GM10266 (cell line): ENCODE measurements around the gene RSBN1.
"Not testable (repeated sequence)": the region's sequence is repeated elsewhere in the genome, so short reads cannot be mapped to it uniquely, and the experiment has no call there.

Source experiments
- DNase-seq: peaks from one replicate; pipeline ENCODE4 v3.0.0; 2012; ENCODE audit errors: extremely low spot score
- TF ChIP-seq, protein P1 (sequence below): IDR thresholded peaks from 2 replicates; pipeline ENCODE4 v1.5.1; 2012; ENCODE audit warnings: mild to moderate bottlenecking, low read depth; ENCODE audit not compliant: control insufficient read depth, insufficient read depth; ENCODE audit errors: missing control alignments

Gene RSBN1

DNA sequence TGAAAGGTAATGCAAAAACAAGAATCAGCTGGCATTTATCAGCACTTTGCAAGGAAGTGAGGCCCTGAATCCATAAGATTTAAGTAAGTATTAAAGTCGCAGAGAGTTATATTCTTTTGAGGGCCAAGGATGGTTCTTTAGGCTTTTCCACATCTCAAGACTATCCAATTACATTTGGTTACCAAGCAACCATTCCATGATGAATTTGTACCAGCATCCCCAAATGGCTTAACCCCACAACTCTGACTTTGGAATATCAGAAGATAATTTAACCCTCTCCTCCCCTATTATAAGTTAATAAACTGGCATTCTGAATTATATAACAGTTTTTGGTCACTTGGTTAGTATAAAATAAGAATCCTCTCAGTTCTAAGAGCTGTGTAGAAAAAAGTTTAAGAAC lies 55.8 kb downstream of the RSBN1 start:
- TF ChIP-seq, protein P1, sequence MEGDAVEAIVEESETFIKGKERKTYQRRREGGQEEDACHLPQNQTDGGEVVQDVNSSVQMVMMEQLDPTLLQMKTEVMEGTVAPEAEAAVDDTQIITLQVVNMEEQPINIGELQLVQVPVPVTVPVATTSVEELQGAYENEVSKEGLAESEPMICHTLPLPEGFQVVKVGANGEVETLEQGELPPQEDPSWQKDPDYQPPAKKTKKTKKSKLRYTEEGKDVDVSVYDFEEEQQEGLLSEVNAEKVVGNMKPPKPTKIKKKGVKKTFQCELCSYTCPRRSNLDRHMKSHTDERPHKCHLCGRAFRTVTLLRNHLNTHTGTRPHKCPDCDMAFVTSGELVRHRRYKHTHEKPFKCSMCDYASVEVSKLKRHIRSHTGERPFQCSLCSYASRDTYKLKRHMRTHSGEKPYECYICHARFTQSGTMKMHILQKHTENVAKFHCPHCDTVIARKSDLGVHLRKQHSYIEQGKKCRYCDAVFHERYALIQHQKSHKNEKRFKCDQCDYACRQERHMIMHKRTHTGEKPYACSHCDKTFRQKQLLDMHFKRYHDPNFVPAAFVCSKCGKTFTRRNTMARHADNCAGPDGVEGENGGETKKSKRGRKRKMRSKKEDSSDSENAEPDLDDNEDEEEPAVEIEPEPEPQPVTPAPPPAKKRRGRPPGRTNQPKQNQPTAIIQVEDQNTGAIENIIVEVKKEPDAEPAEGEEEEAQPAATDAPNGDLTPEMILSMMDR = no peak

DNA sequence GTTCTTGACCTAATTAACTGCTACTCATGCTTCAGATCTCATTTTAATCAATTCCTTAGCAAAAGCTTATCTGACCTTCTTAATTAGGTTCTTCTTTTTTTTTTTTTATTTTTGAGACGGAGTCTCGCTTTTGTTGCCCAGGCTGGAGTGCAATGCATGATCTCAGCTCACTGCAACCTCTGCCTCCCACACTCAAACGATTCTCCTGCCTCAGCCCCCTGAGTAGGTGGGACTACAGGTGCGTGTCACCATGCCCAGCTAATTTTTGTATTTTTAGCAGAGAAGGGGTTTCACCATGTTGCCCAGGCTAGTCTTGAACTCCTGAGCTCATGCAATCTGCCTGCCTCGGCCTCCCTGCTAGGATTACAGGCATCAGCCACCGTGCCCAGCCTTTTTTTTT lies 58.9 kb downstream of the RSBN1 start:
- not testable (repeated sequence) for DNase-seq

More for the DNA sequence above, 55.8 kb downstream of the RSBN1 start:
- no peak for DNase-seq

DNA sequence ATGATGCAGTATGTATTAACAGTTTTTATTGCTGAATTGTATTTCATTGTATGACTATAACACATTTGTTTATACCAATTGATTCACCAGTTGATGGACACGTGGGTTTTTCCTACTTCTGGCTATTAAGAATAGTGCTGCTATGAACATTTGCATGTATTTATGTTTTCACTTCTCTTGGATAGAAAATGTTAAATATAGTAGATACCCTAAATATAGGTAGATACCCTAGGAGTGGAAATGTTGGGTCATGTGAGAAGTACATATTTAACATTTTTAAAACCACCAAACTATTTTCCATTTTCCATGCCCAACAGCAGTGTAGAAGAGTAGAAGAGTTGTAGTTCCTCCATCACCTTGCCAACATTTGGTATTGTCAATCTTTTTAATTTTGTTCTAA lies 60.8 kb downstream of the RSBN1 start:
- TF ChIP-seq, protein P1 = no peak
- DNase-seq = no peak

DNA sequence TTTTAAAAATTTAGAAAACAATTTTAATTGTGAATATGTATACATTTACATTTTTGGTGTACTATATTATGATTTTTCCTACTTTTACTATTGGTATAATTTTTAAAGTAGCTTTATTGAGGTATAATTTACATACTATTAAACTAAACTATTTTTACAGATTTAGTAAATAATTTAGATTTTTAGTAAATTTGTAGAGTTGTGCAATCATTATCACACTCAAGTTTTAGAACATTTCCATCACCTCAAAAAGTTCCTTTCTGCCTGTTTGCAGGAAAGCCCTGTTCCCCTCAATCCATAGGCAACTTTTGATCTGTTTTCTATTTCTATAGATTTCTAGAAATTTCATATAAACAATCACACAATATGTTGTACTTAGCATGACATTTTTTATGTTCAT lies 61.2 kb downstream of the RSBN1 start:
- TF ChIP-seq, protein P1 = no peak
- DNase-seq = no peak

DNA sequence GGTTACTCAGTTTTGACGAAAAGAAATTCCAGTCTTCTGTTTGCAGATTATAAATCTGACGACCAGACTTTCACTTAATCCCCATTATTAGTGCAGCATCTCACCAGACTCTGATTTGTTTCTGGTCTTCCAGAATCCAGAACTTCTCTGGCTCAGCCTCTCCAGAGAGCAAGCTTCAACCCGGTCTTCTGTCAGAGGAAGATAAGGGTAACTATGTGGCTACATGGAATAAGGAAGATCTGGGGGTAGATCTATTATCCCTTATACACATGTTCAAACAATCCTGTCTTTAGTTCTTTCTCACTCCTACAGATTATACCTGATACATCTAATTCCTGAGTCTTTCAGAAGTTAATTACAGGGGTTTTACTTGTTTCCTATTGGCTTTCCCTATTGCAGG lies 62.9 kb downstream of the RSBN1 start:
- TF ChIP-seq, protein P1 = no peak
- DNase-seq = no peak

DNA sequence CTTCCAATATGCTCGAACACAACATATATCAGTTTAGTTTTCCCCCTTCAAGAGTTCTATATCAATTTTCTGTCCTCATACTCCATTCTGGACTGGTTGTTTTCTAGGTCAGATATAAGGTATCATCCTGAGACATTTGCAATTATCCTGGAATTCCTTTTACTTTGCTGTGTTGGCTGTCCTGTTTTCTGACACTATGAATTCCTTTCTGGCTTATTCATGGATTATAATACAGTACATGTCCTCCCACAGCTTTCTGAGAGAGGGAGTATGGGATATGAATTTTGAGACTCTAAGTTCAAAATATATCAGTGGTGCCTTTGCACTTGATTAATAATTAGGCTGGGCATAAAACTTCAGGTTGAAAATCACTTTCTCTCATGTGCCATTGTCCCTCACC lies 64.9 kb downstream of the RSBN1 start:
- no peak for DNase-seq
- TF ChIP-seq, protein P1 = no peak

DNA sequence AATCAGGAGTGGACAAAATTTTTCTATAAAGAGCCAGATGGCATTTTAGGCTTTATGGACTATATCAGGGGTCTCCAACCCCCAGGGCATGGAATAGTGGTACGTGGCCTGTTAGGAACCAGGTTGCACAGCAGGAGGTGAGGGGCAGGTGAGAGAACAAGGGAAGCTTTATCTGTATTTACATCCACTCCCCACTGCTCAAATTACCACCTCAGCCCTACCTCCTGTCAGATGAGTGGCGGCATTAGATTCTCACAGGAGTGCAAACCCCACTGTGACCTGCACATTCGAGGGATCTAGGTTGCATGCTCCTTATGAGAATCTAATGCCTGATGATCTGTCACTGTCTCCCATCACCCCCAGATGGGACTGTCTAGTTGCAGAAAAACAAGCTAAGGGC lies 66.9 kb downstream of the RSBN1 start:
- DNase-seq = no peak
- TF ChIP-seq, protein P1 = no peak

DNA sequence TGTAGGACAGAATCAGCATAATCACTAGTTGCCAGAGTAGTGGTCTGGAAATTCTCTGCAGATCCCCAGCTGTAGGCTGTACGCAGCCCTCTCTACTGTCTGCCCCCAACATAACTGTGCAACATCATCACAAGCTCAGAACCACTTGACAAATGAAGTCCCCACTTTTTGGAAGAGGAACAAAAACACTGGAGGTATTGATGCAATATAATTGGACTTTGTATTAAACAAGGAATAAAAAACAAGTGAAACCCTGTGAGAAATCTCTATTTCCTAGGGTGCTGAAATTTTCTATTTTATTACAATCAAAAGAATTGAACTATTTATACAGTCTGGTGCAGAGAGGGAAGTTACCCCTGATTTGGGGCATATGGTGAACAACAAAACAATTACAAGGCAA lies 68.2 kb downstream of the RSBN1 start:
- TF ChIP-seq, protein P1 = no peak
- no peak for DNase-seq
